Left hindlimb (tissue), 1 donor: ENCODE data around the gene CD14.
"Not testable (repeated sequence)": the region's sequence is repeated elsewhere in the genome, so short reads cannot be mapped to it uniquely, and the experiment has no call there.

Experiments
- DNase-seq: peaks from one replicate; pipeline ENCODE4 v3.0.0-alpha.2; 2018

Gene CD14

DNA sequence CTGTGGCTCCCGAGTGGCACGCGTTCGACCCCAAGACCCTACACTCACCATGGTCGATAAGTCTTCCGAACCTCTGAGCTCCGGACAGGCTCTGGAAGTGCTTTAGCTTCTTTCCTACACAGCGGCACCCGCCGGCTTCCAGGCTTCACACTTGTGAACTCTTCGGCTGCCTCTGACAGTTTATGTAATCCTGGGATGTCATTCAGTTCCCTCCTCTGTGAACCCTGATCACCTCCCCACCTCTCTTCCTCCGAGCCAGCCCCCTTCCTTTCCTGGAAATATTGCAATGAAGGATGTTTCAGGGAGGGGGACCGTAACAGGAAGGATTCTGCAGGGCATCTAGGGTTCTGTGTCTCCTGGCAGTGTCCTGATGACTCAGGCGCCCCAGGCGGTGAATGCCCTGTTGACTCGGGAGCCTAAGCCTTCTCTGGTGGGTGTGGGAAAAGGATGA, at the start of gene CD14:
TSS of gene CD14 (minus strand) at position 155 of the 451 bp plus-strand sequence. CDS start at position 51, 104 bp downstream.
- peak; percentile 45 for DNase-seq

DNA sequence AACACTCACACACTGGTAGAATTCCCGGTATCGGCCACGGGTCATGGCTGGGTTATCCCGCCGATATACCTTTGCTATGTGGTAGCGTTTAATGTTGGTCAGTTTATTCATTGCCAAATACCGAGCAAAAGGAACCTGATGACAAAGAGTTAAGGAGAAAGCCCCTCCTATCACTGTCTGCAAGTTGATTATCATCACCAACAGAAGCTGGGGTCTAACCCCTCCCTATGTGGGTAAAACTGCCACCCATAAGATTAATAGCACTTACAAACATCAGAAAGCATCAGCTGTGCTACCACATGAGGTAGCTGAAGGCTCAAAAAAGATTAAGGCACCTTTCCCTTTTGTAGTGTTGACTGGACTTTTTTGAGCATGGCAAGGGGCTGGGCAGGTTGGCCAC, 46.0 kb upstream of the CD14 start:
- DNase-seq: no peak

DNA sequence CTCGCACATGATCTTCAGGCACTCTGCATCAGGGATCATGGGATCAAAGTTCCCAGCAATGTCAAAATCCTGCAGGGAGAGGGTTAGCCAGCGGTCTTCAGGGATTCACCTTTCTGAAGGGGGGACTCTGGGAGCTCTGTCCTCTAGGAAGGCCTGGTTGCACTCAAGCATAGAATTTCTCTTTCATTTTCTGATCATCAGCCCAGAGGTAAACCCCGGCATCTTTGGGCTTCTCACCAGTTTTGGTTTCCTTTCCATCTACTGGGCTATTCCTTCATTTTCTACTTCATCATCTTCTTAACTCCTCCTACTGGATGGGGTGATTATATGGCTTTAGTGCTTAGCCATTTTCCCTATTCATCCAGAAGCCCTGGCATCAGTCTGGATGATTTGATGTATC, 45.0 kb upstream of the CD14 start:
- no peak for DNase-seq

DNA sequence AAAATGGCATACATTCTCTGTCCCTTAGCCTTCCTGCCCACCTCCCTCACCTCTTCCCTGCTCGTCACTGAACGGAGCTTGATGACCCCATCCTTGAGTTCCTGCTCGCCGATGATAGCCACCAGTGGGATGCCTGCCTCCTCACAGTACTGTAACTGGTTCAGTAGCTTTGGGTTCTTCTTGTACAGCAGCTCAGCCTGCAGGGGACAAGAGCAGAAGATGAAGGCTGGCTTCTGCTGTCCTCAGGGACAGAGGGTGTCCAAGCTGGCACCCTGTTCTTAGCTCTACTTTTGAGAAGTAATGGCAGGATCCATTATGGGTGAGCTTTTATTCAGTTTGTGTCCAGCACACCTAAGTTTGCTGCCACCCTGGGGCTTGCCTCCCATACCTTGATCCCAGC, 41.7 kb upstream of the CD14 start:
- DNase-seq: no peak

DNA sequence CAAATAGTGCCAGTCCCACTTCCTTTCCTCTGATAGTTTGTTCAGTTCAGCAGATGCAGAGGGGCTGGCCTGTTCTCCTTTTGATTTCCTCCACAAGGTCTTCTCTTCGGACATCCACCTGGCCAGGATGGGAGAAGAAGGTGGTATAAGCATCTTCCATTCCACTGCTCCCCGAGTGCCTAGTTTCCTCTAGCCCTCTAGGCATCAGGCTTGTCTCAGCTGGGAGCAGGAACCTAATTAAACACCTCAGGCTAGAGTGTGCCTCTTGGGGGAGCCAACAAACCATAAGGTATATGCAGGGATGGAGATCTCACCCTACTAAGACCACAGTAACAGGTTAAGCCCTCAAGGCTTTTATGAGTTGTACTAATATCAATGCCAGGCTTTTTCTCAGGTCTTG, 41.2 kb upstream of the CD14 start:
- DNase-seq: no peak

DNA sequence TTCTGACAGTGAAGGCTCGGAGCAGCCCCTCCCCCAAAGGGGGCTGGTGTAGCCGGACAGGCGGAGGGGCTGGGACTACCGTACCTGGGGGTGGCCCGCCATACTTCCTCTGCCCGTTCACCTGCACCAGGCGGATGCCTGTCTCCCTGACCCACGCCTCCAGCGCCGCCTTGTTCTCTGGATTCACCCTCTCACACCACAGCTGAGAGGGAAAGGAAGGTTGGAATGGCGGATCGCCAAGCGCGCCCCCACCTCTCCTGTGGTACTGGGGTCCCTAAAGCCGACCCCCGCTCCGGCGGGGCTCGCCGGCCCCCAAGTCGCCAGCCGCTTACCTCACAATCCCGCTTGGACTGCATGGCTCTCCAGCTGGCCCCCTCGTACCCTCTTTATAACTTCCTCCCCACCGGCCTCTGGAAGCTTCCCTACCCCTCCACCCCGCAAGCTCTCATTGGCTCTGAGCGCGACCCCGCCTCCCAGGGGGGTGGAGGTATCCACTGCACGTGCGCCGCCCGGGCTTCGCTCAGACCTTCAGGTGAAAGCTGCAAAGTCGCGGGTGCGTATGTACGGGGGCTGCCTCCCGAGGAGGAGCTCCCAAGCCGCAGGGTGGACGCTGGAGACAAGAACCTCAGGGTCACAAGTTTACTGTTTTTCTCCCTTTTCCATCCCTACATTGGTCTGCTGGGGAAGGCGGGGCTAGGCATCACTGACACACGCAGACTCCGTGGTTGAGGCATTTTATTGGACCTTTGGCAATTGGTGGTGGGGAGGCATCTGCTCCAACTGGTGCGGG, 40.4 kb upstream of the CD14 start, which contains the start of gene DND1:
TSS of gene DND1 (minus strand) at position 390 of the 790 bp plus-strand sequence. CDS start at position 356, 34 bp downstream.
- no peak for DNase-seq

DNA sequence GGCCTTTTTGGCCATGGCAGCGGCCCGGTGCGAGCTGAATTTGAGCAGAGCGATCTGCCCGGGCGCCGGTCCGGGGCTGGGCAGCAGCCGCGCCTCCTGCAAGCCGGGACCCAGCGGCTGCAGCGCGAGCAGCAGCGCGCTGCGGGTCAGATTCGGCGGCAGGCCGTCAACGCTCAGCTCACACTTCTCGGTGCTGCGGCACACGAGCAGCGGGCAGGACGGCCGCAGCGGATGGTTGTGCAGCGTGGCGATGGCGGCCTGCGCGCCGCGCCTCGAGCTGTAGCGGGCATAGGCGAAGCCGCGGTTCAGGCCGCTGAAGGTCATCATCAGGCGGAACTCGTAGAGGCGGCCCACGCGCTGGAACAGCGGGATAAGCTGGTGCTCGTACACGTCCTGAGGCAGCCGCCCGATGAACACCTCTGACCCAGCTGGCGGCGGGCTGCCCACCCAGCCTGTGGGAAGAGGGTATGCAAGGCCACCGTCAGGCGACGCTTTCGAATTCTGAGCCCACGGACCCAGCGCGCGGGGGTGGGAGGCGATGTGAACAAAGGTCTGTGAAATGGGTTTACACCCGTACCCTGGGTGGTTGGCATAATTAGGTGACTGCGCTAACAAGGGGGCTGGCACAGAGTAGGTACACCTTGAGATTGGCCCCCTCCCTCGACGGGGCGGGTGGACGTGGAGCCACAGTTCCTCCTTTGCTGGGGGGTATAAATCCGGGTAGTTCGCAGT, 39.6 kb upstream of the CD14 start:
- DNase-seq: no peak

DNA sequence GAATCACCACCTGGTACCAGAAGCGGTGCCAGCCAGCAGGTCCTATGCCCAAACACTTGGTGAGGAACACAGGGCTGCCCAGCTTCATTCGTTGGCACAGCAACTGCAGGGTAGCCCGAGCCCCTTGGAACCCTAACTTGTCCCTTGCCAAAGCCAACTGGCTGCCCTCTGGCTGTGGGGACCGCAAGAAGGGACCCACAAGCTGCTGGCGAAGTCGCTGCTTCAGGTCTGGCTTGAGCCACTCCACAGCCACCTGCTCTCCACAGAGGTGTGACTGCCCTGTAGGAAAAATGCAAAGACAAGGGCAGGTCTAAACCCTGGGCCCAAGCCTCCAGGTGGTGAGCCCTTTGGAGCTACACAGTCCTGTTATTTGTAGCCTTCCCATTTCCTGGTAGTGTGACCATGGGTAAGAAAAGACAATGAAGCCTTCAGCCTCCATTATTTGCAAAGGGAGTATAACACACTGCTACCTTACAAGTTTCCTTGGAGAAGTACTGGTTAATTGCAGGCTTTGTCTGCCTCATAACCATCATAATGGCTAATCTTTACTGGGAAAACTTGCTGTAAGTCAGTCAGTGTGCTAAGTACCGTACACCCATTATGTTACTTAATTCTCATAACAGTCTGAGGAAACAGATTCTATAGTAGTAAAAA, 38.6 kb upstream of the CD14 start:
- no peak for DNase-seq

DNA sequence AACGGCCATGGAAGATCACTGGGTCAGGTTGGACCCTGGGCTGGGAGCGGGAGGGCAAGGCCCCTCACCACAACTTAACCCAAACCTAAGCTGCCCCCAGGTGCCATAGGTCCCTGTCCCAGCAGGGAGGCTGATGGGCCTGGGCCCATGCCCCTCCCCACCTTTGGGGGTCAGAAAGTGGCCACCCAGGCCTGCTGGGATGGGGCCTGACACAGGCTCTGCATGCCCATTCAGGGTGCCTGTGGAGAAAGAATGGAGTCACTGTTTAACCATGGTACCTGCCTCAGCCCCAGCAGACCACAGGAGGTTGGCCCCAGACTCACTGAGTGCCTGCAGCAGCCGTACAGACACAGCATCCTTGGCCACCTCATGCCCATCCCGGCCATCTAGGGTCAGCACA, 38.1 kb upstream of the CD14 start:
- DNase-seq: not testable (repeated sequence)

DNA sequence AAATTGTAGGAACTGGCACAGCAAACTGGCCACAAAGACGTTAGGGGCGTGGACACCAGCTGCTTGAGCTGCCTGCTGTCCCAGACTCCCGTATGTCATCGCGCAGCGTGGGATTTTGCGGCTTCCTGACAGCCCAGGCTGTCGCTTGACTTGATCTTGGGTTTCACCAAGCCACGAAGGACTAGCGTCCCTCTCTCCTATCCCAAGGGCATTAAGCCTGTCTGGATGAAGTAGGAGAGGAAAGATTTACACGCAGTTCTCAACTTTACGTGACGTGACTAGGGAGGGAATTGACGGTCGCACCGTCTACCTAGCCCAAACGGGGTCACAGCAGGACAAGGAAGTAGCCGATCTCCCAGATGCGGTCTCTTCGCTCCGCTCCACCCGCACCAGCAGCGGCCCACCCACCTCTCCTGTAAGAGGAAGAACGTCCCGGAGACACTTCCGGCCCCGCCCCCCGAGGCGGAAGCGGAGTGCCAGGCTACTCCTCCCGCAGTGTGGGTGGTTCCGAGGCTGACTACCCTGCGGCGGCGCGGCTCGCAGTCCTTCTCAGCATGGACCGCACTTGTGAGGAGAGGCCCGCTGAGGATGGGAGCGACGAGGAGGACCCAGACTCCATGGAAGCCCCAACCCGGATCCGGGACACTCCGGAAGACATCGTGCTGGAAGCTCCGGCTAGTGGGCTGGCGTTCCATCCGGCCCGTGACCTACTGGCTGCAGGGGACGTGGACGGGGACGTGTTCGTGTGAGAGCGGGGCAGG, 31.6 kb upstream of the CD14 start, which contains the start of gene WDR55:
TSS of gene WDR55 (plus strand) at position 546 of the 761 bp plus-strand sequence. CDS start at position 555, 9 bp downstream.
- DNase-seq: peak; percentile 96

DNA sequence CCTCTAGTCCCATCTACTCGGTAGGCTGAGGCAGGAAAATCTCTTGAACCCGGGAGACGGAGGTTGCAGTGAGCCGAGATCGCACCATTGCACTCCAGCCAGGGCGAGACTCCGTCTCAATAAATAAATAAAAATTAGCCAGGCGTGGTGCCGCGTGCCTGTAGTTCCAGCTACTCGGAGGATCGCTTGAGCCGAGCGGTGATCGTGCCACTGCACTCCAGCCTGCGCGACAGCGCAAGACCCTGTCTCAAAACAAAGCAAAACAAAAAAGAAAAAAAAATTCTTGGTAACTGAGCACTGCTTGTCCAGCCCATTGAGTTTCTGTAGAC, 31.0 kb upstream of the CD14 start:
- no peak for DNase-seq

DNA sequence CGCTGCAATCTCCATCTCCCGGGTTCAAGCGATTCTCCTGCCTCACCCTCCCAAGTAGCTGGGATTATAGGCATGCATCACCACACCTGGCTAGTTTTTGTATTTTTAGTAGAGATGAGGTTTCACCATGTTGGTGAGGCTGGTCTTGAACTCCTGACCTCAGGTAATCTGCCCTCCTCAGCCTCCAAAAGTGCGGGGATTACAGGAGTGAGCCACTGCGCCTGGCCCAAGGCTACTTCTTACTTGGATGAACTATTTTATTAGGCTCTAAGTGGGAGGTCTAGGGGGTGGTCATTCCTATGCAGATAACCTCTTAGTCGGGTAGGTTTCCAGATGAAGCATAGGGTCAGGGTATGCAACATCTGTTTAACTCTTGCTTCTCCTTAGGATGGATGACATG, 27.4 kb upstream of the CD14 start:
- DNase-seq: not testable (repeated sequence)

DNA sequence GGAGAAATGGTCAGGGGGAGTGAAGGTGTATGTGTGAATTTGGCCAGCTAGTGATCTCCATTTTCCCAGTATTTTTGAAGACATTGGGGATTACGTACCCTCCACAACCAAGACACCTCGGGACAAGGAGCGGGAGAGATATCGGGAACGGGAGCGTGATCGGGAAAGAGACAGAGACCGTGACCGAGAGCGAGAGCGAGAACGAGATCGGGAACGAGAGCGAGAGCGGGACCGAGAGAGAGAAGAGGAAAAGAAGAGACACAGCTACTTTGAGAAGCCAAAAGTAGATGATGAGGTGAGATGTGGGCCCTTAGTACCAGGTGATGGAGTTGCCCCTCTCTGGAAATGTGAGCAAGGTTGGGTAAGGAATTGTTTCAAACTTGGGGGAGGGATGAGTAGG, 25.9 kb upstream of the CD14 start:
- no peak for DNase-seq

DNA sequence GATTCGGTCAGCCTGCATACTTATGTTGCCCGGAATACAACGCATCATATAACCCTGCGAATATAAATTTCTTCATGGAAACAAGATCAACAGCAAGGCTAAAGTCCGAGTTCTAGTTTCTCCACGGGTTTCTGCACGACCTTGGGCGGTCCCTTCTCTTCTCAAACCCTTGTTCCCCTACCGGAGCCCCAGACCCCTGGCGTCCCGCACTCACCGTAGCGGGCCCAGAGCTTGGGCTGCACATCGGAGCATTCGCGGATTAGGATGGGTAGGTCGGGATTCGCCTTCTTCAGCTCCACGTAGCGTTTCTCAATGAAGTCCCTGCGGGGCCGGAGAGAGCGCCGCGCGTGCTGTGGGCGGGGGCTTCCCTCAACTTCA, 14.1 kb upstream of the CD14 start:
- peak; percentile 40 for DNase-seq

DNA sequence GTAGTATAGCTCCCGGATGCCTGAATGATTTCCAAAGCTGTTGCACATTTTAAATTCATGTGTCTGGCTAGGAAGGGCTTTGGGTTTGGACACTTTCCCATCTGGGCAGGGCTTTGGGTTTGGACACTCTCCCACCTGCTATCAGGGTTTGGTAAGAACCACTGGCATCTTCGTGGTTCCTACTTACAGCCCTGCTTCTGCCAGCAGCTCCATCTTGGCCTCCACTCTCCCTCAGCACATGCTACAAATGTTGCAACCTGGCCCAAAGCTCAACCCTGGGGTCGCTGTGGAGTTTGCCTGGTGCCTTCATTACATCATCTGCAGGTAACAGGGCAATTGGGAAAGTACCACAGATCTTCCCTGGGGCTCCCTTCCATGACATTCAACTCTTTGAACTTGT, 9.7 kb upstream of the CD14 start:
- DNase-seq: no peak

DNA sequence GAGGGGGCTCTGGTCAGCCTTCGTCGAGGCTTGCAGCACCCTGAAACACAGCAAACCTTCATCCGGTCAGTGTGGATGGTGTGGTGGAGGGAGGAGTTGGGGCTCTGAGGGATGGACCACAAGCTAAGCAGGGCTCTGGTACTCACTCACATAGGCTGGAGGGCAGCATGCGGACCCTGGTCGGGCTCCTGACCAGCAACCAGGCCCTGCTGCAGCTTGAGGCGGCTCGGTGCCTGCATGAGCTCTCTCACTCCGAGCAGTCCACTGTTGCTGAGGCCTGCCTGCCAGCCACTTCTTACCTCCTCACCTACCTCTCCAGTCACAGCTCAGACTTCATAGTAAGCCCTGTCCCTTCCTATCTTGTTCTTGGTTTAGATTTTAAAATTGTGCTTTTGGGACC, 8.7 kb upstream of the CD14 start:
- no peak for DNase-seq

DNA sequence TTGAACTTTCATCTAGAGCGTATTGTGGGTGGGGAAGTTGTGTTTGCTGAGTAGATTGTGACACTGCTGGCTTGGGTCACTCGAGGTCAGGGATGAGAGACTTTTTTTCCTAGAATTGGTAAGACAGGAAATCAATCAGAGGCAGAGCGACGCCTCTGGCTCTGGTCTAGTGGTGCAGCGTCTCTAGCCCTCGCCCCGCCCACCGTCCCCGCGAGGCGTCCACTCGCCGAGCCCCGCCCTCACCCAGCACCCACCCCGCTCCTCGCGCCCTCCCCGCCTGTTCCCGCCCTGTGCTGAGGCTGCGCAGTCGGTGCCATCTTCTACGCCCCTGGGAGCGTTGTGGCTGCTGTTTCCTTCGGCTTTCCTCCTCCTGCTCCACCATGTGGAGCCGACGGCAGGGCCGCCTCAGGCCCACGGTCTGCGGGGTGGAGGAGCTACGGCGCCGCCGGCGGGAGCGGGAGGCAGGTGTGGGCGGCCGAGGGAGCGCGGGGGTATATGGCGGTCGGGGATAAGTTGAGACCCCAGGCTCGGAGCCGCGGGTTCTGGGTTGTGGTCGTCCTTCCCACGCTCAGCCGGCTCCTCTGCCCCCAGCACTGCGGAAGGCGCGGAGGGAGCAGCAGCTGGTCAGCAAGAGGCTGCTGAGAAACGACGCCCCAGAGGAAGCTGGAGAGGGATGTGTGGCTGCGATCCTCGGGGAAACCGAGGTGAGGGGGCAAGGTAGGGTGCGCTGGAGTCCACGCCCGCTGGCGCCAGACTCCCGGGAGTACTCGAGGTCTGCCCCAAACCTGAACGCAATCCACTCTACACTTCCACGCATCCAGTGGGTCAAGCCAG, 6.4 kb upstream of the CD14 start, which contains the start of gene TMCO6:
TSS of gene TMCO6 (plus strand) at position 304 of the 834 bp plus-strand sequence. CDS start at position 381, 77 bp downstream.
- DNase-seq: peak; percentile 97

DNA sequence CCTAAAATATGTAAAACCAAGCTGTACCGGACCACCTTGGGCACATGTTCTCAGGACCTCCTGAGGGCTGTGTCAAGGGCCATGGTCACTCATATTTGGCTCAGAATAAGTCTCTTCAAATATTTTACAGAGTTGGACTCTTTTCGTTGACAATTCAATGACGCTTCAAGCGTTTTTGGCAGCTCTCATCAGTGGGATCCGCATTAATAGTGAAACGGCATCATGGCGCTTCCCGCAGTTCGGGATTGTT, 5.8 kb upstream of the CD14 start:
- not testable (repeated sequence) for DNase-seq

DNA sequence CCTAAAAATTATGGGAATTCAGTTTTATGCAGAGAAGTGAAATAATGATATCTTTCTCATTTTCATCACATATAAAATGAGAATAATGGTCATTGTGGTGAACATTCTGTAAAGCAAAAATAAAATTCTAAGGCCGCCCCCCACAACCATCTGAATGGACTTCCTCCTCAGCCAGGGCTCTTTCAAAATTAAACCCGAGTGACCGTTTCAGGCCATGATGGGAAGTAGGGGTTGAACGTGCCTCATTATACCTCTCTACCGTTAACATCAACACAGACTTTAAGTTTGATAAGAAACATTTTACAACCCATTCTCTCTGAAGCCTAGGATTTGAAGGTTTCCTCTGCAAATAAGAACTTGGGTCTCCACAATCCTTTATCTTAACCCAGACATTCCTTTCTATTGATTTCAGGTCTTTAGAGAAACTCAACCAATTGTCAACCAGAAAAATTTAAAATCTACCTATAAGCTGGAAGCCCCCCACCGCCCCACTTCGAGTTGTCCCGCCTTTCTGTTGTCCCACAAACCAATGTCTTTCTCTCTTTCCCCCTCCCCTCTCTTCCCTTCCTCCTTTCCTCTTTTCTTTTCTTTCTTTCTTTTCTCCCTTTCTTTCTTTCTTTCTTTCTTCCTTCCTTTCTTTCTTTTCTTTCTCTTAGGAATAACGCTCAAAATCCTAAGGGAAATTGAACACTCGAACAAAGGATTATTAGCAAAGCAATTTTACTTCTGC, 4.6 kb upstream of the CD14 start:
- no peak for DNase-seq

DNA sequence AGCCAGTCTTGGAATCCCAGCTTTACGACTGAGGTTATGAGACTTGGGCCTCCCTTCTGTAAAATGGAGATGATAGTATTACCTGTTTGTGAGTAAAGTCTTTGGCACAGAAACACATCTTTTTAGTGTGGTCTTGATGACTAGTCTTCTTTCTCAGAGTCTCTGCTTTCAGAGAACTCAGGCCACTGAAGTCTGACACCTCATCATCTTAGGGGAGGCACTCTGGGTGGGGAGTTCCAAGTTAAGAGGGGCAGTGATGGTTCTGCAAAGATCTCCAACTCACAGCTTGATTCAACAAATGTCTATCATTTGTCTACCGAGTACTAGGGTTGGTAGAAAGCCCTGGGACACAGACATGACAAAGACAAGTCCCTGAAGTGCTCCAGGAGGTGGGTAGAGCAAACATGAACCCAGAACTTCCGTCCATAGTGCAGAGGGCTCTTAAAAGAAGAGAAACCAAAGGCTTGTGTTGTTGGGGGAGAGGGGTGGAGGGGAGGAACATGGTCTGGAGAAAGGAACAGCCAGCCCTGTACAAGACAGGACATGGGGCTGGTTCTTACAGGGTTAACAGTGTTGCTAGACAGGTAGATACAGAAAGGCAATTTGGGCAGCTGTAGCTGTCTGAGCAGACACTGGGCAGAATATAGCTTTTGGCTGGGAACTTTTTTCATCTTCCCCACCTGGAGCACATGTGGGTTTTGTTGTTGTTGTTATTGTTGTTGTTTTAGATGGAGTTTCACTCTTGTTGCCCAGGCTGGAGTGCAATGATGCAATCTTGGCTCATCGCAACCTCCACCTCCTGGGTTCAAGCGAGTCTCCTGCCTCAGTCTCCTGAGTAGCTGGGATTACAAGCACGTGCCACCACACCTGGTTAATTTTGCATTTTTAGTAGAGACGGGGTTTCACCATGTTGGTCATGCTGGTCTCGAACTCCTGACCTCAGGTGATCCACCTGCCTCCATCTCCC, 2.6 kb upstream of the CD14 start:
- DNase-seq: no peak
